Ishikawa (cell line): Measurements from ENCODE around the gene GRIK1.

Experiments used
- CEBPB ChIP-seq: IDR thresholded peaks from 2 replicates; pipeline ENCODE4 v1.6.1; 2012
- CREB1 ChIP-seq: IDR thresholded peaks from 2 replicates; pipeline ENCODE4 v1.6.1; 2012; ENCODE audit warnings: low read depth
- EGR1 ChIP-seq: IDR thresholded peaks from 2 replicates; pipeline ENCODE4 v1.6.1; 2012
- EP300 ChIP-seq: IDR thresholded peaks from 2 replicates; pipeline ENCODE4 v1.6.1; 2012; ENCODE audit warnings: borderline replicate concordance
- FOXM1 ChIP-seq: IDR thresholded peaks from 2 replicates; pipeline ENCODE4 v1.6.1; 2012; ENCODE audit warnings: low read depth, borderline replicate concordance
- MAX ChIP-seq: IDR thresholded peaks from 2 replicates; pipeline ENCODE4 v1.6.1; 2012
- NFIC ChIP-seq: IDR thresholded peaks from 2 replicates; pipeline ENCODE4 v1.6.1; 2012
- RAD21 ChIP-seq: IDR thresholded peaks from 2 replicates; pipeline ENCODE4 v1.6.1; 2012; ENCODE audit warnings: low read depth
- TAF1 ChIP-seq: IDR thresholded peaks from 2 replicates; pipeline ENCODE4 v1.6.1; 2012; ENCODE audit warnings: low read depth, mild to moderate bottlenecking
- TCF12 ChIP-seq: IDR thresholded peaks from 2 replicates; pipeline ENCODE4 v1.6.1; 2012; ENCODE audit warnings: low read depth
- TEAD4 ChIP-seq: IDR thresholded peaks from 2 replicates; pipeline ENCODE4 v1.6.1; 2012
- YY1 ChIP-seq: IDR thresholded peaks from 2 replicates; pipeline ENCODE4 v1.6.1; 2012; ENCODE audit warnings: low read depth
- ZBTB7A ChIP-seq: IDR thresholded peaks from 2 replicates; pipeline ENCODE4 v1.6.1; 2012; ENCODE audit warnings: low read depth
- TF ChIP-seq, protein P1 (sequence below): IDR thresholded peaks from 2 replicates; pipeline ENCODE4 v1.6.1; 2012
- TF ChIP-seq, protein P2 (sequence below): IDR thresholded peaks from 2 replicates; pipeline ENCODE4 v1.6.1; 2012; ENCODE audit warnings: low read depth, mild to moderate bottlenecking

The GRIK1 gene

DNA sequence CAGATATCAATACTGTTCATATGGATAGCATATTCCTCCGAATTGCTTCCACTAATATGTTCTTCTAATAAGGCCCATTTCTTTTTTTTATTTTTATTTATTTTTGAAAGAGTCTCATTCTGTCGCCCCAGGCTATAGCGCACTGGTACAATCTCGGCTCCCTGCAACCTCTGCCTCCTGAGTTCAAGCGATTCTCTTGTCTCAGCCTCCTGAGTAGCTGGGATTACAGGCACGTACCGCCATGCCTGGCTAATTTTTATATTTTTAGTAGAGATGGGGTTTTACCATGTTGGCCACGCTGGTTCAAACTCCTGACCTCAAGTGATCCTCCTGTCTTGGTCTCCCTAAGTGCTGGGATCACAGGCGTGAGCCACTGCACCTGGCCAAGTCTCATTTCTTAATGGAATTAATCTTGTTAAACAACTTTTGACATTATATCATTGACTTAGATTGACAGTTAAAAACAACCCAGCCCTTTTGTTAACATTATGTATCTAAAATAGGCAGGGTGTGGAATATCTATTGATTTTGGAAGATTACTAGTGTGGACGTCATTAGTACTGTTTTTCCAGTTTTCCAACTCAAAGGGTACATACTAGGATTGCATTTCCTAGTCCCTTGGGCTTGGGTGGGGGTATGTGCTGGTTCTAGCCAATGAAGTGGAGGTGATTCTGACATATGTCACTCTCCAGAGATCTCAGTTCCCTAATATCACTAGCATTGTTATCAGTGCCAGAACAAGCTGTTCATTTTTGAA lies 281.4 kb downstream of the GRIK1 start:
- TF ChIP-seq TCF12 (no peak), TEAD4 (no peak), RAD21 (no peak), ZBTB7A (no peak)
- TF ChIP-seq, protein P1, sequence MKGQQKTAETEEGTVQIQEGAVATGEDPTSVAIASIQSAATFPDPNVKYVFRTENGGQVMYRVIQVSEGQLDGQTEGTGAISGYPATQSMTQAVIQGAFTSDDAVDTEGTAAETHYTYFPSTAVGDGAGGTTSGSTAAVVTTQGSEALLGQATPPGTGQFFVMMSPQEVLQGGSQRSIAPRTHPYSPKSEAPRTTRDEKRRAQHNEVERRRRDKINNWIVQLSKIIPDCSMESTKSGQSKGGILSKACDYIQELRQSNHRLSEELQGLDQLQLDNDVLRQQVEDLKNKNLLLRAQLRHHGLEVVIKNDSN = no peak

- no peak for TF ChIP-seq ZBTB7A
- TF ChIP-seq CREB1 = no peak
- no peak for TF ChIP-seq MAX
- no peak for TF ChIP-seq TCF12
Observed at GRCh38 chr21:29657240-29657989, 282.4 kb downstream of the GRIK1 start.

DNA sequence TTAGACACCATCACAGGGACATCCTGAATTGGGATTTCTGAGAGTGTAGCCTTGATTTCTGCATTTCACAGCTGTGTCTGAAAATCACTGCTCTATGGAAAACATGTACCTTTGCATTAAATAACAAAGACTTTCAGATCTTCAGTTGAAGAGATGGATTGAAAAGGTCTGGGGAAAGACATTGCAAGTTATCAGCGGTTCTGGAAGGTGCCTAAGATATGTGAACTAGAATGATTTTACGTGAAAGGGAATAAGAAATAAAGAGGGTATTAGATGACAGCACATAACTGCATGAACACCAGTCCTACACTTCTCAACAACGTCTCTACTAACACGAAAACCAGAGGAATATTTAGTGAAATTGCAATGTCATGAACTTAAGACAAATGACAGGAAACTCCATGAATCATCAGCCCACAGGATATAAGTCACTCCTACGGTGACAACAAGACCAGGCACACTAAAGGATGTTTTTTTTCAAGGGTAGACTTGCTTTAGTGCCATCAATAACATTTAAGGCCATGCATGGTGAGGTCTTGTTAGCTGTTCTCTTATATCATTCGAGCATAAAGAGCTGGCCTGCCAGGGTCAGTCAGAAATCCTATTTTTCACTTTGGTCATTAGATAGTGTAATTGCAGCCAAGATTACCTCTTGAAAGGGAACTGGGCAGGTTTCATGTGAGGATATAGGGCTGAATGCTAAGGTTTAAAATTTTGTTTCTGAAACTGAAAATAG lies 283.1 kb downstream of the GRIK1 start:
- no peak for TF ChIP-seq TAF1
- TF ChIP-seq TEAD4 = no peak
- TF ChIP-seq, protein P1 = no peak
- no peak for TF ChIP-seq CREB1
- TF ChIP-seq MAX = no peak
- TF ChIP-seq EGR1 = no peak
- no peak for TF ChIP-seq TCF12
- no peak for TF ChIP-seq FOXM1
- no peak for TF ChIP-seq YY1
- no peak for TF ChIP-seq EP300
- no peak for TF ChIP-seq RAD21
- TF ChIP-seq CEBPB = no peak
- TF ChIP-seq NFIC = no peak
- no peak for TF ChIP-seq ZBTB7A
- TF ChIP-seq, protein P2, sequence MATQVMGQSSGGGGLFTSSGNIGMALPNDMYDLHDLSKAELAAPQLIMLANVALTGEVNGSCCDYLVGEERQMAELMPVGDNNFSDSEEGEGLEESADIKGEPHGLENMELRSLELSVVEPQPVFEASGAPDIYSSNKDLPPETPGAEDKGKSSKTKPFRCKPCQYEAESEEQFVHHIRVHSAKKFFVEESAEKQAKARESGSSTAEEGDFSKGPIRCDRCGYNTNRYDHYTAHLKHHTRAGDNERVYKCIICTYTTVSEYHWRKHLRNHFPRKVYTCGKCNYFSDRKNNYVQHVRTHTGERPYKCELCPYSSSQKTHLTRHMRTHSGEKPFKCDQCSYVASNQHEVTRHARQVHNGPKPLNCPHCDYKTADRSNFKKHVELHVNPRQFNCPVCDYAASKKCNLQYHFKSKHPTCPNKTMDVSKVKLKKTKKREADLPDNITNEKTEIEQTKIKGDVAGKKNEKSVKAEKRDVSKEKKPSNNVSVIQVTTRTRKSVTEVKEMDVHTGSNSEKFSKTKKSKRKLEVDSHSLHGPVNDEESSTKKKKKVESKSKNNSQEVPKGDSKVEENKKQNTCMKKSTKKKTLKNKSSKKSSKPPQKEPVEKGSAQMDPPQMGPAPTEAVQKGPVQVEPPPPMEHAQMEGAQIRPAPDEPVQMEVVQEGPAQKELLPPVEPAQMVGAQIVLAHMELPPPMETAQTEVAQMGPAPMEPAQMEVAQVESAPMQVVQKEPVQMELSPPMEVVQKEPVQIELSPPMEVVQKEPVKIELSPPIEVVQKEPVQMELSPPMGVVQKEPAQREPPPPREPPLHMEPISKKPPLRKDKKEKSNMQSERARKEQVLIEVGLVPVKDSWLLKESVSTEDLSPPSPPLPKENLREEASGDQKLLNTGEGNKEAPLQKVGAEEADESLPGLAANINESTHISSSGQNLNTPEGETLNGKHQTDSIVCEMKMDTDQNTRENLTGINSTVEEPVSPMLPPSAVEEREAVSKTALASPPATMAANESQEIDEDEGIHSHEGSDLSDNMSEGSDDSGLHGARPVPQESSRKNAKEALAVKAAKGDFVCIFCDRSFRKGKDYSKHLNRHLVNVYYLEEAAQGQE = no peak

DNA sequence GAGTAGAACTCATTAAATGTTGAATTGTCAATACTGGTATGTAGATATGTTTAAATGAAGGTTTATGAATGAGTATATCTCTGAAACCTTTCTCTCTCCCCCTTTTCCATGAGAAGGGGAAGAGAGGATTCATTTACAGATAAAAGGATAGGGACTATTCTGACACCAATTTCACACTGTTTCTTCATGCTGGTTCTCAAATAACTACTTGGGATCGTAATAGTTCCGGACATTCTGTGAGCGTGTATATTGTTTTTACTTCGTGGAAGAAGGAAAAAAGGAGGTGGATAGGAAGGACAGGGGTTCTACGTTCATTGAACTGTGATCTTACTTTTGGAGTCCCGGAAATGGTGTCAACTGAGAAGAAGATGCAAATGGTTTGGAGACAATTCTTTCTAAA lies 284.2 kb downstream of the GRIK1 start:
- TF ChIP-seq, protein P2 = no peak
- TF ChIP-seq EP300 = no peak
- no peak for TF ChIP-seq NFIC
- TF ChIP-seq CEBPB = no peak
- TF ChIP-seq ZBTB7A = no peak
- no peak for TF ChIP-seq MAX
- TF ChIP-seq TEAD4 = no peak
- TF ChIP-seq TAF1 = no peak
- no peak for TF ChIP-seq FOXM1
- no peak for TF ChIP-seq TCF12
- no peak for TF ChIP-seq RAD21
- TF ChIP-seq EGR1 = no peak
- TF ChIP-seq YY1 = no peak
- TF ChIP-seq CREB1 = no peak
- TF ChIP-seq, protein P1 = no peak

GRCh38 chr21:29654855-29655254 lies 284.9 kb downstream of the GRIK1 start:
- TF ChIP-seq, protein P1 = no peak
- TF ChIP-seq EGR1 (no peak), EP300 (no peak), NFIC (no peak), ZBTB7A (no peak), RAD21 (no peak), YY1 (no peak), CREB1 (no peak), CEBPB (no peak)
- TF ChIP-seq, protein P2 = no peak
